ENCODE data around the gene HPN. TPM values are rescaled to one million over a fixed set of nuclear protein-coding genes. Genes with fewer than 3 reads are reported as not detected.
"Not testable (repeated sequence)": the region's sequence is repeated elsewhere in the genome, so short reads cannot be mapped to it uniquely, and the experiment has no call there.

Gene HPN
- total and polyA plus RNA-seq, 2 experiments from 2014 or later, result 14.0 to 17.4 TPM

DNA sequence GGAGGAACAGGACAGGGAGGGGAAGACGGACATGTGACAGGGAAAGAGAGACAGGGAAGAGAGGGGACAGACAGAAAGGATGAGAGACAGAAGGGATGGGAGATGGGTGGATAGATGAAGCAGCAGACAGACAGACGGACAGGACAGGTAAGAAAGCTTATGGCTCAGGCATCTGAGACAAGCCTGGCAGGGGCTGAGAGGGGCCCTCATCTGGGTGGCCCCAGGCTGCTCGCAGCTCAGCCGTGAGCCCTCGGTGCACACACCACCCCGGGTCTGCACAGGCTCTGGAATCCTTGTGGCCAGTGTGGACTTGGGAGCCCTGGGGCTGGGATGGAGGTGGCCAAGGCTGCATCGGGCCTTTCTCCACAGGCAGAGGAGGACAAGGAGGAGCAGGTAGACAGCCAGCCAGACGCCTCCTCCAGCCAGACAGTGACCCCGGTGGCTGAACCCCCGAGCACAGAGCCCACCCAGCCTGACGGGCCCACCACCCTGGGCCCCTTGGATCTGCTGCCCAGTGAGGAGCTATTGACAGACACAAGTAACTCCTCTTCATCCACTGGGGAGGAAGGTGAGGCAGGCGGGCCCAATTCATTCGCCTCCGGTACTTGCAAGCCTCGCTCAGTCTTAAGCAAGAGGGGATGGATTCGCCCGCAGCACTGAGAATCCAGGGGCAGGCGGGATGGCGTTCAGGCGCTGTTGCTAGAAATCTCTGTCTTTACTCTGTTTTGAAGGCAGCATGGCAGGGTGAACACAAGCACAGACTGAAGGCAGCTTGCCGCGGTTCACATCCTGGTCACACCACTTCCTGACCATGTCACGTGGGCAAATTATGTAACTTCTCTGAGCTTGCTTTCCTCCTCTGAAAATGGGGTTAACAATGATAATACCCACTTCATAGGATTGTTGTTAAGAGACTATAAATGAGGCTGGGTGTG, 27.4 kb upstream of the HPN start:
- Mint-ChIP-seq H3K27ac (no peak overlapping the region), H3K4me3 (no peak overlapping the region), H3K9me3 (no peaks in the 10 kb centered on the region; the same call in 2 of the 3 replicates), H3K4me1 (peaks cover 4% of the 10 kb centered on the region; the same call in 1 of the 3 replicates), H3K27me3 (ENCODE audit: insufficient read depth, low read depth, poor library complexity) (peaks cover 22% of the 10 kb centered on the region), H3K36me3 (ENCODE audit: low read depth) (peaks cover 94% of the 10 kb centered on the region)
- H3K36me3 ChIP-seq (ENCODE audit: insufficient read depth), result peaks cover 78% of the 10 kb centered on the region
- peaks cover 21% of the 10 kb centered on the region for H4K20me1 ChIP-seq (replicated peaks; ENCODE audit: insufficient read depth)
- no peaks in the 10 kb centered on the region for H3K79me2 ChIP-seq (replicated peaks; ENCODE audit: insufficient read depth)
- H3K4me2 ChIP-seq, result no peak overlapping the region
- no peak for ATAC-seq
- peaks cover 27% of the 10 kb centered on the region for H3F3A ChIP-seq (replicated peaks; ENCODE audit: low read depth)
- DNase-seq (ENCODE audit: low spot score), result no peak
- no peaks in the 10 kb centered on the region for H3K27me3 ChIP-seq (ENCODE audit: insufficient read depth)
- no peak overlapping the region for H2AFZ ChIP-seq
- no peaks in the 10 kb centered on the region for H3K4me1 ChIP-seq (ENCODE audit: insufficient read depth)
- H3K27ac ChIP-seq (ENCODE audit: low read depth), result no peak overlapping the region
- no peaks in the 10 kb centered on the region for H3K9me2 ChIP-seq (ENCODE audit: insufficient read depth)
- H3K4me3 ChIP-seq, result no peak overlapping the region
- TF ChIP-seq CREB1 (CRISPR knock-in tag; IDR thresholded peaks at IDR 0.05; ENCODE audit: low read depth) (no peak), JUNB (IDR thresholded peaks at IDR 0.05; ENCODE audit: unreplicated experiment) (no peak)

- Histone ChIP-seq H3K36me3 (ENCODE audit: insufficient read depth) (peaks cover 72% of the 10 kb centered on the region), H4K20me1 (replicated peaks; ENCODE audit: insufficient read depth) (peaks cover 21% of the 10 kb centered on the region), H3F3A (replicated peaks; ENCODE audit: low read depth) (peaks cover 26% of the 10 kb centered on the region)
- not testable (repeated sequence) for H3K4me3 ChIP-seq; H3K4me3 Mint-ChIP-seq; H2AFZ ChIP-seq; H3K4me1 ChIP-seq (ENCODE audit: insufficient read depth); ATAC-seq; H3K27ac Mint-ChIP-seq; H3K4me2 ChIP-seq; H3K27ac ChIP-seq (ENCODE audit: low read depth); H3K9me2 ChIP-seq (ENCODE audit: insufficient read depth); DNase-seq (ENCODE audit: low spot score); H3K79me2 ChIP-seq (replicated peaks; ENCODE audit: insufficient read depth); H3K9me3 Mint-ChIP-seq; H3K27me3 ChIP-seq (ENCODE audit: insufficient read depth); H3K4me1 Mint-ChIP-seq
- Mint-ChIP-seq H3K36me3 (ENCODE audit: low read depth) (peaks cover 93% of the 10 kb centered on the region), H3K27me3 (ENCODE audit: insufficient read depth, low read depth, poor library complexity) (peaks cover 24% of the 10 kb centered on the region)
These were observed 26.7 kb upstream of the HPN start for GRCh38 chr19:35014774-35015173.

- H3K4me3 ChIP-seq, result no peak overlapping the region
- no peak for ATAC-seq
- H3K4me1 ChIP-seq (ENCODE audit: insufficient read depth), result no peaks in the 10 kb centered on the region
- H3K27ac Mint-ChIP-seq, result no peak overlapping the region
- peaks cover 21% of the 10 kb centered on the region for H4K20me1 ChIP-seq (replicated peaks; ENCODE audit: insufficient read depth)
- H3K4me2 ChIP-seq, result no peak overlapping the region
- H3K27me3 Mint-ChIP-seq (ENCODE audit: insufficient read depth, low read depth, poor library complexity), result peaks cover 24% of the 10 kb centered on the region
- H3F3A ChIP-seq (replicated peaks; ENCODE audit: low read depth), result peaks cover 23% of the 10 kb centered on the region
- H3K36me3 Mint-ChIP-seq (ENCODE audit: low read depth), result peaks cover 94% of the 10 kb centered on the region
- no peaks in the 10 kb centered on the region for H3K9me2 ChIP-seq (ENCODE audit: insufficient read depth)
- no peaks in the 10 kb centered on the region for H3K79me2 ChIP-seq (replicated peaks; ENCODE audit: insufficient read depth)
- DNase-seq (ENCODE audit: low spot score), result no peak
- peaks cover 66% of the 10 kb centered on the region for H3K36me3 ChIP-seq (ENCODE audit: insufficient read depth)
- H3K9me3 Mint-ChIP-seq, result no peaks in the 10 kb centered on the region
- H3K4me3 Mint-ChIP-seq, result no peak overlapping the region
- peaks cover 4% of the 10 kb centered on the region; the same call in 1 of the 3 replicates for H3K4me1 Mint-ChIP-seq
- H2AFZ ChIP-seq, result no peak overlapping the region
- no peak overlapping the region for H3K27ac ChIP-seq (ENCODE audit: low read depth)
- no peaks in the 10 kb centered on the region for H3K27me3 ChIP-seq (ENCODE audit: insufficient read depth)
- TF ChIP-seq ZNF462 (CRISPR knock-in tag; IDR thresholded peaks at IDR 0.05) (no peak), NANOG (IDR thresholded peaks at IDR 0.05; ENCODE audit: borderline replicate concordance) (no peak), ZNF114 (CRISPR knock-in tag; IDR thresholded peaks at IDR 0.05) (no peak), ETS1 (IDR thresholded peaks at IDR 0.05) (no peak), EZH2phosphoT487 (IDR thresholded peaks at IDR 0.05; ENCODE audit: unreplicated experiment) (no peak), POLR2AphosphoS5 (IDR thresholded peaks at IDR 0.05; ENCODE audit: low read depth) (no peak)
These were observed 26.1 kb upstream of the HPN start for GRCh38 chr19:35015270-35015953.

Data from GM23338 (cell line).